Prostate gland (tissue), 1 donor: ENCODE data around the gene TRIM14.

Experiments used
- POLR2A ChIP-seq: fragments of 450-650 bp; IDR thresholded peaks from one replicate; pipeline ENCODE4 v1.6.1; 2016; ENCODE audit warnings: antibody characterized with exemption, mild to moderate bottlenecking
- POLR2AphosphoS5 ChIP-seq: sonication (generic); formaldehyde crosslinking; IDR thresholded peaks from one replicate; pipeline ENCODE4 v1.6.1; 2017; ENCODE audit warnings: antibody characterized with exemption

DNA sequence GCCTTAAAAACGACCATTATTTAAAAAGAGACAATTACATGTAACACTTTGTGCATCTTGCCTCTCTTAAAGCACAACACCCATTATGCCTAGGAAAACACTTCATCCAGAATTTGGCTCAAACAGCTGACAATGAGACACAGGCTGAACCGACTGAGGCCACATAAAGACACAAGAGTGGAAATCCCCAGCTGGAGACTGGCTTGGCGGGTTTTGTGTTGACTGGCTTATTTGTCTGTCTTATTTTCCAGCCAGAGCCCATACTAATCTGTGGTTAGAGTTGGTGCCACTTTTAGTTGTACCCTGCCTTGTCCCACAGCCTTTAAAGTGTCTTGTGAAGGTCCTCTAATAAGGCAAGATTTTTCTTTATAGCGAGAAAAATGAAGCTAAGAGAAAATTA is 21.2 kb downstream of the TRIM14 start:
- TF ChIP-seq POLR2A: no peak
- TF ChIP-seq POLR2AphosphoS5: peak; percentile 91
